ENCODE results near the gene RAD51B. TPM values are rescaled to one million over a fixed set of nuclear protein-coding genes. Genes with fewer than 3 reads are reported as not detected.

RAD51B gene
- total and polyA plus RNA-seq, 4 experiments from 2014 or later = 22.0 to 35.7 (median 31.4) TPM

DNA sequence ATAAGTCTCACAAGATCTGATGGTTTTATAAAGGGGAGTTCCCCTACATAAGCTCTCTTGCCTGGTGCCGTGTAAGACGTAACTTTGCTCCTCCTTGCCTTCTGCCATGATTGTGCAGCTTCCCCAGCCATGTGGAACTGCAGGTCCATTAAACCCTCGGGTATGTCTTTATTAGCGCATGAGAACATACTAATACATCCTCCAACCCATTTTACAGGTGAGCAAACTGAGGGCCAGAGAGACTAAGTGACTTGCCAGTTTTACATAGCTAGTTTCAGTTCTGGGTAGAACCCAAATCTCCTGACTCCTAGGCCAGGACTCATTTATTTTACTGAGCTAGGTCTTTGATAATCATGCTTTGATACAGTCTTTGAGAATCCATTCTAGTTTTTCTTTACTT is 406.9 kb downstream of the RAD51B start:
- H3K9me3 ChIP-seq (ENCODE audit: control insufficient read depth in 1 of 2, low read length in 2 of 2) = no peaks in the 10 kb centered on the region
- no peaks in the 10 kb centered on the region for H3K4me1 ChIP-seq (ENCODE audit: insufficient read depth, low read length)
- DNase-seq = no peak
- H3K27ac ChIP-seq (ENCODE audit: low read depth, low read length) = no peak overlapping the region
- H3K36me3 ChIP-seq (ENCODE audit: insufficient read depth, low read length) = no peaks in the 10 kb centered on the region
- Mint-ChIP-seq H3K4me3 (no peak overlapping the region), H3K9me3 (peaks cover 0 to 7% (median 0%) of the 10 kb centered on the region in 8 donors), H3K27me3 (no peaks in the 10 kb centered on the region), H3K4me1 (peaks cover 0 to 4% (median 0%) of the 10 kb centered on the region in 4 donors), H3K27ac (no peak overlapping the region), H3K36me3 (peaks cover 0 to 7% of the 10 kb centered on the region in 2 donors)
- POLR2A ChIA-PET (ENCODE audit: partially characterized antibody) = interaction anchor here (1.1 kb wide), 1 partner anchor 589 kb away, joined by 3 read pairs; no protein-coding TSS in a partner anchor
- intact Hi-C loops (cut with micrococcal nuclease) = no loop called here
- H3K4me3 ChIP-seq (ENCODE audit: low read length in 2 of 2) = no peak overlapping the region
- no peaks in the 10 kb centered on the region for H3K27me3 ChIP-seq (ENCODE audit: insufficient read depth, low read length)
- CTCF ChIA-PET (ENCODE audit: partially characterized antibody) = interaction anchor here (0.6 kb wide), 1 partner anchor 292 kb away, joined by 3 read pairs; no protein-coding TSS in a partner anchor

DNA sequence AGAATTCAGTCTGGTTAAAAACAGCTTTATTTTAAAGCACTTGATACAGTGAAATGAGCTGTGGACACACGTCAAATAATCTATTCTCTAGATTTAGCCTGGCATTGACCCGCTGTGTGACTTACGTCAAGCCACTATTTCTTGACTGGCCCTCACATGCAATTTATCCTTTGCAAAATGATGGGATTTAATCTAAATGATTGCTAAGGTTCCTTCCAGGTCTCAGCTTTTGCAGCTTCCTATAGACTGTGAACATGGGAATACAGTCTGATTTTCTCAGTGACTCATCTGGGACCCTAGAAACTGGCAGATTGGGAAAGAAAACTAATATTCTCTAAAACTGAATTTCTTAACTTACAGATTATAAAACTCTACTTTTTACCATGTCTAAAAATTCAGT is 409.1 kb downstream of the RAD51B start:
- Mint-ChIP-seq H3K9me3 (peaks cover 0 to 2% (median 0%) of the 10 kb centered on the region in 8 donors), H3K4me1 (peaks cover 0 to under 1% (median 0%) of the 10 kb centered on the region in 4 donors), H3K36me3 (peaks cover 0 to 5% of the 10 kb centered on the region in 2 donors), H3K27ac (no peak overlapping the region), H3K27me3 (no peaks in the 10 kb centered on the region), H3K4me3 (no peak overlapping the region)
- Histone ChIP-seq H3K36me3 (ENCODE audit: insufficient read depth, low read length) (no peaks in the 10 kb centered on the region), H3K27ac (ENCODE audit: low read depth, low read length) (no peak overlapping the region), H3K9me3 (ENCODE audit: control insufficient read depth in 1 of 2, low read length in 2 of 2) (no peaks in the 10 kb centered on the region), H3K4me3 (ENCODE audit: low read length in 2 of 2) (no peak overlapping the region), H3K4me1 (ENCODE audit: insufficient read depth, low read length) (no peaks in the 10 kb centered on the region), H3K27me3 (ENCODE audit: insufficient read depth, low read length) (no peaks in the 10 kb centered on the region)
- intact Hi-C loops (cut with micrococcal nuclease) = no loop called here
- DNase-seq = no peak
- POLR2A ChIA-PET (ENCODE audit: partially characterized antibody) = no interaction called here
- CTCF ChIA-PET (ENCODE audit: partially characterized antibody) = interaction anchor here (0.9 to 1.4 kb wide), 6 partner anchors 14 to 616 kb away, joined by 3 to 7 read pairs (median 4); no protein-coding TSS in a partner anchor

DNA sequence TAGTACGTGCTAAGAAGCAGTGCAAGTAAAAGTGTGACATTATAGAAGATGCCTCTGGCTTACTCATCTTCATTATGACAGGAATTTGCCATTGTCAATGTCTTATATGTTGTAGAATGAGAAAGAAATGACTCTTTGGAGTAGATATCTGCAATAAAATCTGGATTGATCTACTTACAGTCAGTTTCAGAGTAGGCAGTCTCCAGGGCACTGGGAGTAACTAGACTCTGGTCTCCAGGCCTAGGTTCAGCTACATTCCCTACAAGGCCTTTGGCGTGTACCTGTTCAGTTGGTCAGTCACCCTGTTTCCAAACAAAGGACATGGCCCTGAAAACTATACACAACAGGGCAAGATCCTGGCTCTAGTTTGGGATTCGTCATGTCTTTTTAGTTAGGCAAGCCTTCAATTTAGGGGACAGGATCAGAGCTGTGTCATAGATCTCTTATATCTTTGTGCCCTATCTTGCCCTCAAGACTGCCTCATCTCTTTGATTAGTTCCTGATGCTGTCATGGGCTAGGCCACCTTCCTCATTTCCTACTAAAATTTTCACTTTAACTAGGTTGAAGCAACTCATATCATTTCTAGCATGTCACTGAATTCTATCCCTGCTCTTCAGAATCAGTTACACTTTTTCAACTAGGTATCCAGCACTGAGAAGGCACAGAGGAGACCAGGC is 410.0 kb downstream of the RAD51B start:
- no peaks in the 10 kb centered on the region for H3K27me3 Mint-ChIP-seq
- H3K4me1 Mint-ChIP-seq = no peaks in the 10 kb centered on the region
- H3K4me1 ChIP-seq (ENCODE audit: insufficient read depth, low read length) = no peaks in the 10 kb centered on the region
- H3K36me3 Mint-ChIP-seq = peaks cover 0 to 5% of the 10 kb centered on the region in 2 donors
- intact Hi-C loops (cut with micrococcal nuclease) = no loop called here
- no peak overlapping the region for H3K27ac Mint-ChIP-seq
- no peak overlapping the region for H3K4me3 Mint-ChIP-seq
- H3K36me3 ChIP-seq (ENCODE audit: insufficient read depth, low read length) = no peaks in the 10 kb centered on the region
- no peaks in the 10 kb centered on the region for H3K27me3 ChIP-seq (ENCODE audit: insufficient read depth, low read length)
- no peak overlapping the region for H3K27ac ChIP-seq (ENCODE audit: low read depth, low read length)
- H3K9me3 ChIP-seq (ENCODE audit: control insufficient read depth in 1 of 2, low read length in 2 of 2) = no peaks in the 10 kb centered on the region
- H3K9me3 Mint-ChIP-seq = peaks cover 0 to 2% (median 0%) of the 10 kb centered on the region in 8 donors
- CTCF ChIA-PET (ENCODE audit: partially characterized antibody) = interaction anchor here (1.4 kb wide), 2 partner anchors 596 to 615 kb away, joined by 3 to 7 read pairs; no protein-coding TSS in a partner anchor
- POLR2A ChIA-PET (ENCODE audit: partially characterized antibody) = no interaction called here
- no peak overlapping the region for H3K4me3 ChIP-seq (ENCODE audit: low read length in 2 of 2)
- no peak for DNase-seq

DNA sequence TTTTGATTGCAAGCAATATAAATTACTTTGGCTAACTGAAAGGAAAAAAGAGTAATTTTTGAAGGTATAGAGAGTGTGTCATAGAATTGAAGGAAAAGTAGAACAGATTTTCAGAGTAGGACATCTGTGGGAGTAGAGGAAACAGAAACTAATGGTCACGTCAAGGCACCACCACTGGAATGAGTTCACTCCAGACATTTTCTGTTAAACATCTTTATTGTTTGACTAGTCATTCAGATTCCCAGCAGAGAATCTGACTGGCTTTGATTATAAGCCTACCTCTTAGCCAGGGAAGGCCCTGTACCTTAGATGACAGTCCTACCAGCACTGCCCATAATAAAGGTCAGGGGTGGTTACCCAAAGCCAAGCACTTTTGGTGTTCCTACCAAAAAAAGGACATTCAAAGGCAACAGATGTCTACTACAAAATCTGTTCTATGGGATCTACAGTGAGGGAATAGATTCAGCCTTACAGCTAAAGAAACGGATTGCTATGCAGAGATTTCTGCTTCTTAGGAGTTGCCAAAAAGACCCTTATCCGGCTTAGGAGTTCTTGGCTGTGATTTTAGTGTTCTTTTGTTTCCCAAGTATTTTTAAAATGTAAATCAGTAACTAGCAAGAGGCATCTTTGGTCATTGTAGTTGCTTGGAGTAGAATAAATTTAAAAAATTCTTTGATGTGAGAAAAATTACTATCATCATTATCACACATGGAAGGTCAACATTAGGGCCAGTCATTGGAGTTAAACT is 410.8 kb downstream of the RAD51B start:
- no peaks in the 10 kb centered on the region for H3K4me1 ChIP-seq (ENCODE audit: insufficient read depth, low read length)
- H3K36me3 ChIP-seq (ENCODE audit: insufficient read depth, low read length) = no peaks in the 10 kb centered on the region
- no peak overlapping the region for H3K27ac ChIP-seq (ENCODE audit: low read depth, low read length)
- H3K9me3 Mint-ChIP-seq = peaks cover 0 to 2% (median 0%) of the 10 kb centered on the region in 8 donors
- H3K4me1 Mint-ChIP-seq = no peaks in the 10 kb centered on the region
- H3K36me3 Mint-ChIP-seq = peaks cover 0 to 5% of the 10 kb centered on the region in 2 donors
- no peaks in the 10 kb centered on the region for H3K9me3 ChIP-seq (ENCODE audit: control insufficient read depth in 1 of 2, low read length in 2 of 2)
- ChIA-PET POLR2A (ENCODE audit: partially characterized antibody) (no interaction called here), CTCF (ENCODE audit: partially characterized antibody) (no interaction called here)
- intact Hi-C loops (cut with micrococcal nuclease) = no loop called here
- DNase-seq = no peak
- H3K27me3 Mint-ChIP-seq = no peaks in the 10 kb centered on the region
- no peak overlapping the region for H3K4me3 Mint-ChIP-seq
- H3K4me3 ChIP-seq (ENCODE audit: low read length in 2 of 2) = no peak overlapping the region
- no peaks in the 10 kb centered on the region for H3K27me3 ChIP-seq (ENCODE audit: insufficient read depth, low read length)
- H3K27ac Mint-ChIP-seq = no peak overlapping the region

DNA sequence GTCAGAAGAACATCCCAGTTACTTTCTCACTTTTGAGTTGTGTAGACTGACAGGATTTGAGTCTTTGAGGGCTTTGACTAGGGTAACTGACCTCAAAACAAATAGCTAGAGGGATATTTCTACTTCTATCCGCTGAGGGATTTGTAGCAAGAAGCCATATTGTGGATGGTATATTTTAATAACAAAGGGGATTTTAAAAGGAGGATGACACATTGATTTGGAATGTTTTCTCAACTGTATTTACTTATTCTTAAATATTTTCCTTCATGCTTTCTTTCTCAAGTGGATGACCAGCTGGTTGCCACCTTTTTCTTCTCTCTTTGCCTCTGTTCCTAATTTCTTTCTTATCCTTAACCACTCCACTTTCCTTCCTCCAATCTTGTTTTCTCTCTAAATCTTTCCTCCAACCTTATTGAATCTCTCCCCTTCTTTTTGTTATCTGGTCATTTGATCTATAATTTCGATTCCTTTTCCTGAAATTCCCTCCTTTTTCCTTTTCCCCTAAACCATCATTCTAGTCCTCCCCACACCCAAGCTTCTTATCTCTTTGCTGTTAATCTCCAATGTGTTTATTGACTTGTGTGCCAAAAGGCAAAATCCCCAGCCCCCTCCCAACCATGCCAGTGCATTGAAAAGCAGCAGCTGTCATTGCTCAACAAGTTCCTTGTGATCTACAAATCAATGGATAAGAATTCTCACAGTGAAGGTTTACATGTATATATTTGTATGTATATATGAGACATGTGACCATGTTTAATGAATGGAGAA is 411.6 kb downstream of the RAD51B start:
- Histone ChIP-seq H3K4me1 (ENCODE audit: insufficient read depth, low read length) (no peaks in the 10 kb centered on the region), H3K27me3 (ENCODE audit: insufficient read depth, low read length) (no peaks in the 10 kb centered on the region), H3K36me3 (ENCODE audit: insufficient read depth, low read length) (no peaks in the 10 kb centered on the region), H3K9me3 (ENCODE audit: control insufficient read depth in 1 of 2, low read length in 2 of 2) (no peaks in the 10 kb centered on the region), H3K4me3 (ENCODE audit: low read length in 2 of 2) (no peak overlapping the region), H3K27ac (ENCODE audit: low read depth, low read length) (no peak overlapping the region)
- Mint-ChIP-seq H3K4me3 (no peak overlapping the region), H3K27ac (no peak overlapping the region), H3K9me3 (peaks cover 0 to 2% (median 0%) of the 10 kb centered on the region in 8 donors), H3K36me3 (peaks cover 0 to 5% of the 10 kb centered on the region in 2 donors), H3K4me1 (no peaks in the 10 kb centered on the region), H3K27me3 (no peaks in the 10 kb centered on the region)
- no peak for DNase-seq
- CTCF ChIA-PET (ENCODE audit: partially characterized antibody) = no interaction called here
- intact Hi-C loops (cut with micrococcal nuclease) = no loop called here
- POLR2A ChIA-PET (ENCODE audit: partially characterized antibody) = no interaction called here

DNA sequence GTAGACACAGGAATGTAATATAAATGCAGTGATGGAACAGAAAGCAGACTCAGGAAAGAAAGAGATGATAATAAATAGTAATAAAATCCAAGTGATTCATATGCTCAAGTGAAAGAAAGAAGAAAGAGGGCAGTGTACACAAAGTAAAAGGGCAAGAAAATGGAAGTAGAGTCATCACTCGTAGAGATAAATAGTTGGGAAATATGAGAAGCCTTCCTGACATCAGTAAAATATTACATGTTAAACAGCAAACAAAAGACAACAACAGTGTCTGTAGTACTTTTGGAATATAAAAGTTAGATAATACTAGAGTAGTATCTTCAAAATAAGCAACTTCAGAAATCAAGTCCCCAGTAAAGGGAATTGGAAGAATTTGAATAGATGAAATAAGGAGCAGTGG is 412.3 kb downstream of the RAD51B start:
- Histone ChIP-seq H3K9me3 (ENCODE audit: control insufficient read depth in 1 of 2, low read length in 2 of 2) (no peaks in the 10 kb centered on the region), H3K27me3 (ENCODE audit: insufficient read depth, low read length) (no peaks in the 10 kb centered on the region), H3K4me1 (ENCODE audit: insufficient read depth, low read length) (no peaks in the 10 kb centered on the region), H3K36me3 (ENCODE audit: insufficient read depth, low read length) (no peaks in the 10 kb centered on the region), H3K4me3 (ENCODE audit: low read length in 2 of 2) (no peak overlapping the region), H3K27ac (ENCODE audit: low read depth, low read length) (no peak overlapping the region)
- intact Hi-C loops (cut with micrococcal nuclease) = no loop called here
- no peak overlapping the region for H3K27ac Mint-ChIP-seq
- no peaks in the 10 kb centered on the region for H3K4me1 Mint-ChIP-seq
- H3K36me3 Mint-ChIP-seq = no peaks in the 10 kb centered on the region
- H3K9me3 Mint-ChIP-seq = no peaks in the 10 kb centered on the region
- H3K4me3 Mint-ChIP-seq = no peak overlapping the region
- DNase-seq = no peak
- ChIA-PET CTCF (ENCODE audit: partially characterized antibody) (no interaction called here), POLR2A (ENCODE audit: partially characterized antibody) (no interaction called here)
- no peaks in the 10 kb centered on the region for H3K27me3 Mint-ChIP-seq

All from CD4-positive, alpha-beta memory T cell (primary cell).